GM23338 (cell line): ENCODE results near the gene NFRKB. TPM values are rescaled to one million over a fixed set of nuclear protein-coding genes. Genes with fewer than 3 reads are reported as not detected.

Experiments used
- ATAC-seq: fragments of 200-7000 bp; cut with Tn5 transposase; 3 replicates; pipeline ENCODE4 v1.9.1; 2020
- DNase-seq: peaks from one replicate; pipeline ENCODE4 v3.0.0-alpha.2; 2015; ENCODE audit warnings: low spot score
- H2AFZ ChIP-seq: fragments of 200-600 bp; sonication (generic); 2 replicates; pipeline ENCODE4 v1.8.0; 2016; ENCODE audit warnings: antibody characterized with exemption, mild to moderate bottlenecking, moderate library complexity
- H3F3A ChIP-seq: fragments of 200-600 bp; sonication (generic); replicated peaks from 2 replicates; pipeline ENCODE4 v1.8.0; 2017; ENCODE audit warnings: antibody characterized with exemption, mixed run types, low read depth
- H3K27ac ChIP-seq: fragments of 200-600 bp; sonication (generic); 2 replicates; pipeline ENCODE4 v1.6.1; 2016; ENCODE audit warnings: low read depth
- H3K27me3 ChIP-seq: fragments of 200-600 bp; sonication (generic); 2 replicates; pipeline ENCODE4 v1.8.0; 2016; ENCODE audit warnings: mild to moderate bottlenecking, mixed run types, moderate library complexity; ENCODE audit not compliant: insufficient read depth
- H3K36me3 ChIP-seq: fragments of 200-600 bp; sonication (generic); 2 replicates; pipeline ENCODE4 v1.8.0; 2016; ENCODE audit warnings: mild to moderate bottlenecking; ENCODE audit not compliant: insufficient read depth
- H3K4me1 ChIP-seq: fragments of 200-600 bp; sonication (generic); 2 replicates; pipeline ENCODE4 v1.8.0; 2016; ENCODE audit warnings: mild to moderate bottlenecking, moderate library complexity; ENCODE audit not compliant: insufficient read depth
- H3K4me2 ChIP-seq: fragments of 200-600 bp; sonication (generic); 2 replicates; pipeline ENCODE4 v1.7.1; 2017; ENCODE audit warnings: mixed run types
- H3K4me3 ChIP-seq: fragments of 200-600 bp; sonication (generic); 2 replicates; pipeline ENCODE4 v1.6.1; 2016; ENCODE audit warnings: mixed run types
- H3K79me2 ChIP-seq: fragments of 200-600 bp; sonication (generic); replicated peaks from 2 replicates; pipeline ENCODE4 v1.8.0; 2017; ENCODE audit warnings: mild to moderate bottlenecking; ENCODE audit not compliant: insufficient read depth
- H3K9me2 ChIP-seq: fragments of 200-600 bp; sonication (generic); 2 replicates; pipeline ENCODE4 v1.8.0; 2017; ENCODE audit not compliant: insufficient read depth
- H4K20me1 ChIP-seq: fragments of 200-600 bp; sonication (generic); replicated peaks from 2 replicates; pipeline ENCODE4 v1.8.0; 2017; ENCODE audit warnings: mild to moderate bottlenecking; ENCODE audit not compliant: insufficient read depth
- H3K27ac Mint-ChIP-seq: 2 replicates; pipeline ENCODE4 v1.8.0; 2020; ENCODE audit warnings: inconsistent platforms, mild to moderate bottlenecking, moderate library complexity, mixed read lengths
- H3K27me3 Mint-ChIP-seq: 3 replicates; pipeline ENCODE4 v1.8.0; 2022; ENCODE audit warnings: low read depth, mild to moderate bottlenecking, moderate library complexity, mixed read lengths, inconsistent platforms; ENCODE audit not compliant: insufficient read depth, poor library complexity
- H3K36me3 Mint-ChIP-seq: 3 replicates; pipeline ENCODE4 v1.8.0; 2021; ENCODE audit warnings: low read depth, mild to moderate bottlenecking, inconsistent platforms, moderate library complexity, mixed read lengths
- H3K4me1 Mint-ChIP-seq: 3 replicates; pipeline ENCODE4 v1.8.0; 2020; ENCODE audit warnings: mild to moderate bottlenecking, inconsistent platforms, mixed read lengths
- H3K4me3 Mint-ChIP-seq: 3 replicates; pipeline ENCODE4 v1.8.0; 2021; ENCODE audit warnings: moderate library complexity, mild to moderate bottlenecking, inconsistent platforms, mixed read lengths
- H3K9me3 Mint-ChIP-seq: 3 replicates; pipeline ENCODE4 v1.8.0; 2020; ENCODE audit warnings: moderate library complexity, mild to moderate bottlenecking, inconsistent platforms, mixed read lengths
- EZH2 ChIP-seq: fragments of 200-600 bp; sonication (generic); IDR thresholded peaks from one replicate; pipeline ENCODE4 v1.8.0; 2017; ENCODE audit warnings: antibody characterized with exemption, mild to moderate bottlenecking, low read depth; ENCODE audit not compliant: unreplicated experiment
- EZH2phosphoT487 ChIP-seq: fragments of 200-600 bp; sonication (generic); IDR thresholded peaks from one replicate; pipeline ENCODE4 v1.8.1; 2018; ENCODE audit warnings: antibody characterized with exemption; ENCODE audit not compliant: unreplicated experiment
- JUNB ChIP-seq: IDR thresholded peaks from one replicate; pipeline ENCODE4 v1.6.1; 2016; ENCODE audit warnings: antibody characterized with exemption; ENCODE audit not compliant: unreplicated experiment
- NANOG ChIP-seq: IDR thresholded peaks from 2 replicates; pipeline ENCODE4 v1.6.1; 2016; ENCODE audit warnings: antibody characterized with exemption, borderline replicate concordance
- POLR2AphosphoS5 ChIP-seq: IDR thresholded peaks from 2 replicates; pipeline ENCODE4 v1.6.1; 2016; ENCODE audit warnings: antibody characterized with exemption, low read depth
- STAT1 ChIP-seq: IDR thresholded peaks from one replicate; pipeline ENCODE4 v1.6.1; 2016; ENCODE audit warnings: antibody characterized with exemption; ENCODE audit not compliant: unreplicated experiment
- ZNF114 ChIP-seq: fragments of 250-450 bp; sonication (Bioruptor Pico); IDR thresholded peaks from 2 replicates; pipeline ENCODE4 v1.5.0; 2020; ENCODE audit warnings: mild to moderate bottlenecking, moderate library complexity
- ZNF331 ChIP-seq: fragments of 250-450 bp; sonication (Bioruptor Pico); IDR thresholded peaks from 2 replicates; pipeline ENCODE4 v1.5.0; 2020; ENCODE audit warnings: low read depth, mild to moderate bottlenecking, moderate library complexity
- polyA plus RNA-seq: library from polyadenylated mRNA; unstranded; fragments of >200 nt; fragmentation: Nextera tagmentation; extraction: Ambion mirVana; gene quantifications from 2 replicates; pipeline ENCODE4 v1.2.1, GENCODE V29; 2016
- total RNA-seq: library from RNA; depleted of rRNA; stranded (reverse); fragments of >200 nt; shearing (Covaris generic); gene quantifications from 2 replicates; pipeline ENCODE4 v1.2.3, GENCODE V29; 2014
- TF ChIP-seq, protein P1 (sequence below), 2 experiments: fragments of 200-600 bp in 1 of 2; sonication (generic) in 1 of 2; conservative IDR thresholded peaks; 2 replicates each; pipeline versions ENCODE4 v1.5.1 to v1.6.1; 2016 to 2017; ENCODE audit warnings: antibody characterized with exemption in 2 of 2, low read depth in 2 of 2, mild to moderate bottlenecking in 2 of 2, moderate library complexity in 1 of 2
- TF ChIP-seq, protein P2 (sequence below): fragments of 250-450 bp; sonication (Bioruptor Pico); IDR thresholded peaks from 2 replicates; pipeline ENCODE4 v1.5.0; 2020; ENCODE audit warnings: mild to moderate bottlenecking, moderate library complexity
- TF ChIP-seq, protein P3 (sequence below): IDR thresholded peaks from 2 replicates; pipeline ENCODE4 v1.6.1; 2016; ENCODE audit warnings: antibody characterized with exemption

NFRKB gene
- total and polyA plus RNA-seq, 2 experiments from 2014 or later: 22.4 to 44.9 TPM

- no peak overlapping the region for H3K4me3 ChIP-seq
- H3K4me2 ChIP-seq: no peak overlapping the region
- H3K27ac Mint-ChIP-seq: no peak overlapping the region
- H3K4me3 Mint-ChIP-seq: no peak overlapping the region
- H3F3A ChIP-seq: no peaks in the 10 kb centered on the region
- no peak overlapping the region for H2AFZ ChIP-seq
- TF ChIP-seq JUNB: no peak
- TF ChIP-seq, protein P1, sequence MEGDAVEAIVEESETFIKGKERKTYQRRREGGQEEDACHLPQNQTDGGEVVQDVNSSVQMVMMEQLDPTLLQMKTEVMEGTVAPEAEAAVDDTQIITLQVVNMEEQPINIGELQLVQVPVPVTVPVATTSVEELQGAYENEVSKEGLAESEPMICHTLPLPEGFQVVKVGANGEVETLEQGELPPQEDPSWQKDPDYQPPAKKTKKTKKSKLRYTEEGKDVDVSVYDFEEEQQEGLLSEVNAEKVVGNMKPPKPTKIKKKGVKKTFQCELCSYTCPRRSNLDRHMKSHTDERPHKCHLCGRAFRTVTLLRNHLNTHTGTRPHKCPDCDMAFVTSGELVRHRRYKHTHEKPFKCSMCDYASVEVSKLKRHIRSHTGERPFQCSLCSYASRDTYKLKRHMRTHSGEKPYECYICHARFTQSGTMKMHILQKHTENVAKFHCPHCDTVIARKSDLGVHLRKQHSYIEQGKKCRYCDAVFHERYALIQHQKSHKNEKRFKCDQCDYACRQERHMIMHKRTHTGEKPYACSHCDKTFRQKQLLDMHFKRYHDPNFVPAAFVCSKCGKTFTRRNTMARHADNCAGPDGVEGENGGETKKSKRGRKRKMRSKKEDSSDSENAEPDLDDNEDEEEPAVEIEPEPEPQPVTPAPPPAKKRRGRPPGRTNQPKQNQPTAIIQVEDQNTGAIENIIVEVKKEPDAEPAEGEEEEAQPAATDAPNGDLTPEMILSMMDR (conservative IDR thresholded peaks at IDR 0.05; ENCODE audit: low read depth in 2 of 2): no peak
- TF ChIP-seq EZH2phosphoT487: no peak
- no peak for TF ChIP-seq EZH2
- no peak for TF ChIP-seq POLR2AphosphoS5
- TF ChIP-seq ZNF114 (CRISPR knock-in tag): no peak
- TF ChIP-seq, protein P2, sequence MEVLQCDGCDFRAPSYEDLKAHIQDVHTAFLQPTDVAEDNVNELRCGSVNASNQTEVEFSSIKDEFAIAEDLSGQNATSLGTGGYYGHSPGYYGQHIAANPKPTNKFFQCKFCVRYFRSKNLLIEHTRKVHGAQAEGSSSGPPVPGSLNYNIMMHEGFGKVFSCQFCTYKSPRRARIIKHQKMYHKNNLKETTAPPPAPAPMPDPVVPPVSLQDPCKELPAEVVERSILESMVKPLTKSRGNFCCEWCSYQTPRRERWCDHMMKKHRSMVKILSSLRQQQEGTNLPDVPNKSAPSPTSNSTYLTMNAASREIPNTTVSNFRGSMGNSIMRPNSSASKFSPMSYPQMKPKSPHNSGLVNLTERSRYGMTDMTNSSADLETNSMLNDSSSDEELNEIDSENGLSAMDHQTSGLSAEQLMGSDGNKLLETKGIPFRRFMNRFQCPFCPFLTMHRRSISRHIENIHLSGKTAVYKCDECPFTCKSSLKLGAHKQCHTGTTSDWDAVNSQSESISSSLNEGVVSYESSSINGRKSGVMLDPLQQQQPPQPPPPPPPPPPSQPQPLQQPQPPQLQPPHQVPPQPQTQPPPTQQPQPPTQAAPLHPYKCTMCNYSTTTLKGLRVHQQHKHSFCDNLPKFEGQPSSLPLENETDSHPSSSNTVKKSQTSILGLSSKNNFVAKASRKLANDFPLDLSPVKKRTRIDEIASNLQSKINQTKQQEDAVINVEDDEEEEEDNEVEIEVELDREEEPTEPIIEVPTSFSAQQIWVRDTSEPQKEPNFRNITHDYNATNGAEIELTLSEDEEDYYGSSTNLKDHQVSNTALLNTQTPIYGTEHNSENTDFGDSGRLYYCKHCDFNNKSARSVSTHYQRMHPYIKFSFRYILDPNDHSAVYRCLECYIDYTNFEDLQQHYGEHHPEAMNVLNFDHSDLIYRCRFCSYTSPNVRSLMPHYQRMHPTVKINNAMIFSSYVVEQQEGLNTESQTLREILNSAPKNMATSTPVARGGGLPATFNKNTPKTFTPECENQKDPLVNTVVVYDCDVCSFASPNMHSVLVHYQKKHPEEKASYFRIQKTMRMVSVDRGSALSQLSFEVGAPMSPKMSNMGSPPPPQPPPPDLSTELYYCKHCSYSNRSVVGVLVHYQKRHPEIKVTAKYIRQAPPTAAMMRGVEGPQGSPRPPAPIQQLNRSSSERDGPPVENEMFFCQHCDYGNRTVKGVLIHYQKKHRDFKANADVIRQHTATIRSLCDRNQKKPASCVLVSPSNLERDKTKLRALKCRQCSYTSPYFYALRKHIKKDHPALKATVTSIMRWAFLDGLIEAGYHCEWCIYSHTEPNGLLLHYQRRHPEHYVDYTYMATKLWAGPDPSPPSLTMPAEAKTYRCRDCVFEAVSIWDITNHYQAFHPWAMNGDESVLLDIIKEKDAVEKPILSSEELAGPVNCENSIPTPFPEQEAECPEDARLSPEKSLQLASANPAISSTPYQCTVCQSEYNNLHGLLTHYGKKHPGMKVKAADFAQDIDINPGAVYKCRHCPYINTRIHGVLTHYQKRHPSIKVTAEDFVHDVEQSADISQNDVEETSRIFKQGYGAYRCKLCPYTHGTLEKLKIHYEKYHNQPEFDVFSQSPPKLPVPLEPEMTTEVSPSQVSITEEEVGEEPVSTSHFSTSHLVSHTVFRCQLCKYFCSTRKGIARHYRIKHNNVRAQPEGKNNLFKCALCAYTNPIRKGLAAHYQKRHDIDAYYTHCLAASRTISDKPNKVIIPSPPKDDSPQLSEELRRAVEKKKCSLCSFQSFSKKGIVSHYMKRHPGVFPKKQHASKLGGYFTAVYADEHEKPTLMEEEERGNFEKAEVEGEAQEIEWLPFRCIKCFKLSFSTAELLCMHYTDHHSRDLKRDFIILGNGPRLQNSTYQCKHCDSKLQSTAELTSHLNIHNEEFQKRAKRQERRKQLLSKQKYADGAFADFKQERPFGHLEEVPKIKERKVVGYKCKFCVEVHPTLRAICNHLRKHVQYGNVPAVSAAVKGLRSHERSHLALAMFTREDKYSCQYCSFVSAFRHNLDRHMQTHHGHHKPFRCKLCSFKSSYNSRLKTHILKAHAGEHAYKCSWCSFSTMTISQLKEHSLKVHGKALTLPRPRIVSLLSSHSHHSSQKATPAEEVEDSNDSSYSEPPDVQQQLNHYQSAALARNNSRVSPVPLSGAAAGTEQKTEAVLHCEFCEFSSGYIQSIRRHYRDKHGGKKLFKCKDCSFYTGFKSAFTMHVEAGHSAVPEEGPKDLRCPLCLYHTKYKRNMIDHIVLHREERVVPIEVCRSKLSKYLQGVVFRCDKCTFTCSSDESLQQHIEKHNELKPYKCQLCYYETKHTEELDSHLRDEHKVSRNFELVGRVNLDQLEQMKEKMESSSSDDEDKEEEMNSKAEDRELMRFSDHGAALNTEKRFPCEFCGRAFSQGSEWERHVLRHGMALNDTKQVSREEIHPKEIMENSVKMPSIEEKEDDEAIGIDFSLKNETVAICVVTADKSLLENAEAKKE: no peak
- TF ChIP-seq NANOG: no peak
- TF ChIP-seq, protein P3, sequence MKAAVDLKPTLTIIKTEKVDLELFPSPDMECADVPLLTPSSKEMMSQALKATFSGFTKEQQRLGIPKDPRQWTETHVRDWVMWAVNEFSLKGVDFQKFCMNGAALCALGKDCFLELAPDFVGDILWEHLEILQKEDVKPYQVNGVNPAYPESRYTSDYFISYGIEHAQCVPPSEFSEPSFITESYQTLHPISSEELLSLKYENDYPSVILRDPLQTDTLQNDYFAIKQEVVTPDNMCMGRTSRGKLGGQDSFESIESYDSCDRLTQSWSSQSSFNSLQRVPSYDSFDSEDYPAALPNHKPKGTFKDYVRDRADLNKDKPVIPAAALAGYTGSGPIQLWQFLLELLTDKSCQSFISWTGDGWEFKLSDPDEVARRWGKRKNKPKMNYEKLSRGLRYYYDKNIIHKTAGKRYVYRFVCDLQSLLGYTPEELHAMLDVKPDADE: no peak
- no peak for TF ChIP-seq ZNF331 (CRISPR knock-in tag)
- no peak for TF ChIP-seq STAT1
- no peaks in the 10 kb centered on the region for H3K4me1 ChIP-seq
- no peaks in the 10 kb centered on the region for H3K9me3 Mint-ChIP-seq
- ATAC-seq: no peak
- peaks cover 79% of the 10 kb centered on the region for H3K36me3 ChIP-seq
- H3K36me3 Mint-ChIP-seq: peaks cover 88% of the 10 kb centered on the region
- no peaks in the 10 kb centered on the region for H3K27me3 ChIP-seq
- no peaks in the 10 kb centered on the region for H3K4me1 Mint-ChIP-seq
- no peak overlapping the region for H3K27ac ChIP-seq
- peaks cover 2% of the 10 kb centered on the region for H3K27me3 Mint-ChIP-seq
- no peaks in the 10 kb centered on the region for H3K9me2 ChIP-seq
- H4K20me1 ChIP-seq: no peaks in the 10 kb centered on the region; the same call in 1 of the 2 replicates
- no peaks in the 10 kb centered on the region for H3K79me2 ChIP-seq
- no peak for DNase-seq
Observed at GRCh38 chr11:129885381-129885780, 10.0 kb downstream of the NFRKB start.
